ENCODE results near the gene DDX42. TPM values are rescaled to one million over a fixed set of nuclear protein-coding genes. Genes with fewer than 3 reads are reported as not detected.

The DDX42 gene
- total and polyA plus RNA-seq, 7 donors = 30.7 to 136 (median 82.0) TPM

DNA sequence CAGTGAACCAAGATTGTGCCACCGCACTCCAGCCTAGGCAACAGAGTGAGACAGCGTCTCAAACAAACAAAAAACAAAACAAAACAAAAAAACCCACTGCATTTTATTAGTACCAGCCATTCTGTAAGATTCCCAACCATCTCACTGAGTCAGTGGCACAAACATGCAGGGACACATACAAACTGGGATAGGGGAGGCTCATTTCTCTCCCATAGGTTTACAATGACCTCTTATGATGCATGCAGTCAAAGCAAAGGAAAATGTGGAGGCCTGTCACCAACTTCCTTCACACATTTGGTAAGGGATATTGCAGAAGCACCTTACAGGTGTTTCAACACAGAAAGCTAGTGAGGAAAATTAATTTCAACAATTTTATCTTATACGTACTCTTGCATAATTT, 19.9 kb upstream of the DDX42 start:
- Histone ChIP-seq H3K27me3 (no peaks in the 10 kb centered on the region), H3K36me3 (peaks cover 3 to 98% (median 39%) of the 10 kb centered on the region in 4 donors), H3K27ac (no peak overlapping the region), H3K4me1 (no peaks in the 10 kb centered on the region), H3K9me3 (no peaks in the 10 kb centered on the region), H3K4me3 (no peak overlapping the region)
- DNase-seq = no peak
- WGBS, 2 donors = 92 to 99% methylated on average over 3 of the region's 3 CpGs
- TF ChIP-seq POLR2A (IDR thresholded peaks at IDR 0.05) (no peak), EP300 (IDR thresholded peaks at IDR 0.05) (no peak), POLR2AphosphoS5 (IDR thresholded peaks at IDR 0.05) (no peak)
- TF ChIP-seq, protein P1, sequence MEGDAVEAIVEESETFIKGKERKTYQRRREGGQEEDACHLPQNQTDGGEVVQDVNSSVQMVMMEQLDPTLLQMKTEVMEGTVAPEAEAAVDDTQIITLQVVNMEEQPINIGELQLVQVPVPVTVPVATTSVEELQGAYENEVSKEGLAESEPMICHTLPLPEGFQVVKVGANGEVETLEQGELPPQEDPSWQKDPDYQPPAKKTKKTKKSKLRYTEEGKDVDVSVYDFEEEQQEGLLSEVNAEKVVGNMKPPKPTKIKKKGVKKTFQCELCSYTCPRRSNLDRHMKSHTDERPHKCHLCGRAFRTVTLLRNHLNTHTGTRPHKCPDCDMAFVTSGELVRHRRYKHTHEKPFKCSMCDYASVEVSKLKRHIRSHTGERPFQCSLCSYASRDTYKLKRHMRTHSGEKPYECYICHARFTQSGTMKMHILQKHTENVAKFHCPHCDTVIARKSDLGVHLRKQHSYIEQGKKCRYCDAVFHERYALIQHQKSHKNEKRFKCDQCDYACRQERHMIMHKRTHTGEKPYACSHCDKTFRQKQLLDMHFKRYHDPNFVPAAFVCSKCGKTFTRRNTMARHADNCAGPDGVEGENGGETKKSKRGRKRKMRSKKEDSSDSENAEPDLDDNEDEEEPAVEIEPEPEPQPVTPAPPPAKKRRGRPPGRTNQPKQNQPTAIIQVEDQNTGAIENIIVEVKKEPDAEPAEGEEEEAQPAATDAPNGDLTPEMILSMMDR (IDR thresholded peaks at IDR 0.05) = no peak
- intact Hi-C loops (cut with DNase I) = no loop called here

DNA sequence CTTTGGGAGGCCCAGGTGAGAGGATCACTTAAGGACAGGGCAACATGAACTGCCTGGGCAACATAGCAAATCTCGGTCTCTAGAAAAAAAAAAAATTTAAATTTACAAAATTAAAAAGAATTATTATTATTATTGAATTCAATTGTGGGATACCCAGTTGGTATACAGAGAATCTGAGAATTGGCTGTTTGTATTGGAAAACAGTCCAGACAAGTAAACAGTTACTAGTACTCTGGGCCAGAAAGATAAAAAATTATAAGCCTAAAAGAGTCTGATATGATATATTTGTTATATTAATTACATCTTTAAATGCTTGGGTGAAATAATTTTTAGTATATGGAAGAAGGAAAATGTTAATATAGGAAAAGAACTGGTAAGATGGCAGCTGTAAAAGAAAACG, 15.5 kb upstream of the DDX42 start:
- H3K36me3 ChIP-seq = peaks cover 8 to 94% (median 48%) of the 10 kb centered on the region in 4 donors
- no peak for TF ChIP-seq EP300 (IDR thresholded peaks at IDR 0.05)
- no peak for TF ChIP-seq POLR2A (IDR thresholded peaks at IDR 0.05)
- TF ChIP-seq POLR2AphosphoS5 (IDR thresholded peaks at IDR 0.05) = no peak
- TF ChIP-seq, protein P1 (IDR thresholded peaks at IDR 0.05) = no peak
- no peaks in the 10 kb centered on the region for H3K4me1 ChIP-seq
- H3K27ac ChIP-seq = no peak overlapping the region
- no peaks in the 10 kb centered on the region for H3K27me3 ChIP-seq
- 83 to 85% methylated on average over 2 of the region's 2 CpGs for WGBS, 2 donors
- no peaks in the 10 kb centered on the region for H3K9me3 ChIP-seq
- intact Hi-C loops (cut with DNase I) = no loop called here
- DNase-seq = no peak
- no peak overlapping the region for H3K4me3 ChIP-seq

DNA sequence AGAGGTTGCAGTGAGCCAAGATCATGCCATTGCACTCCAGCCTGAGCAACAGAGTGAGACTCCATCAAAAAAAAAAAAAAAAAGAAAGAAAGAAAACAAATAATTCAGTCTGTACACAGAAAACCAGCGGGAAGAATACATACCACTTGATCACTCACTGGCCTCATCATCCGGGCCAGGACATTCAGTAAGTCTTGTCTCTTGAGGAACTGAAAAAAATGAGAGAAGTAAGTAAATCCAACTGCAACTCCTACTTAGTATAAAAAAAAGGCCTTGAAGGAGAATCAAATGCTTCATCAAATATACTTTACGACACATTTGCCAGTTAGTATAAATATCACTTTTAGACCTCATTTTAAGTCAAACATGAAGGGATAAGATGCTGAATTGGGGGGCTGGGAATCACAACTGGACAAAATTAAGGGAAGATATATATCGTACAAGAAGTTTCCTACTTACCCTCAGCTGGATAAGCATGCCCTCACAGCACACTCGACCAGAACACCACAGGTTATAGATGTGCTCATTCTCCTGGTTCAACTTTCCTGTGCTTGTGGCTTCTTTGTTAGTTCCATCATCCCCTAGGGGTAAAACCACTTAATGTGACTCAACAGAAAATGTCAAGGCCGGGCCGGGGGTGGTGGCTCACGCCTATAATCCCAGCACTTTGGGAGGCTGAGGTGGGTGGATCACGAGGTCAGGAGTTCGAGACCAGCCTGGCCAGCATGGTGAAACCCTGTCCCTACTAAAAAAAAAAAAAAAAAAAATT, 13.0 kb upstream of the DDX42 start:
- no peak for DNase-seq
- Histone ChIP-seq H3K9me3 (no peaks in the 10 kb centered on the region), H3K4me3 (no peak overlapping the region), H3K4me1 (no peaks in the 10 kb centered on the region), H3K27ac (no peak overlapping the region), H3K27me3 (no peaks in the 10 kb centered on the region), H3K36me3 (peaks cover 9 to 92% (median 33%) of the 10 kb centered on the region in 4 donors)
- TF ChIP-seq POLR2A (IDR thresholded peaks at IDR 0.05) (no peak), POLR2AphosphoS5 (IDR thresholded peaks at IDR 0.05) (no peak), EP300 (IDR thresholded peaks at IDR 0.05) (no peak)
- TF ChIP-seq, protein P1 (IDR thresholded peaks at IDR 0.05) = no peak
- WGBS, 2 donors = 74 to 86% methylated on average over 10 of the region's 10 CpGs
- intact Hi-C loops (cut with DNase I) = no loop called here

DNA sequence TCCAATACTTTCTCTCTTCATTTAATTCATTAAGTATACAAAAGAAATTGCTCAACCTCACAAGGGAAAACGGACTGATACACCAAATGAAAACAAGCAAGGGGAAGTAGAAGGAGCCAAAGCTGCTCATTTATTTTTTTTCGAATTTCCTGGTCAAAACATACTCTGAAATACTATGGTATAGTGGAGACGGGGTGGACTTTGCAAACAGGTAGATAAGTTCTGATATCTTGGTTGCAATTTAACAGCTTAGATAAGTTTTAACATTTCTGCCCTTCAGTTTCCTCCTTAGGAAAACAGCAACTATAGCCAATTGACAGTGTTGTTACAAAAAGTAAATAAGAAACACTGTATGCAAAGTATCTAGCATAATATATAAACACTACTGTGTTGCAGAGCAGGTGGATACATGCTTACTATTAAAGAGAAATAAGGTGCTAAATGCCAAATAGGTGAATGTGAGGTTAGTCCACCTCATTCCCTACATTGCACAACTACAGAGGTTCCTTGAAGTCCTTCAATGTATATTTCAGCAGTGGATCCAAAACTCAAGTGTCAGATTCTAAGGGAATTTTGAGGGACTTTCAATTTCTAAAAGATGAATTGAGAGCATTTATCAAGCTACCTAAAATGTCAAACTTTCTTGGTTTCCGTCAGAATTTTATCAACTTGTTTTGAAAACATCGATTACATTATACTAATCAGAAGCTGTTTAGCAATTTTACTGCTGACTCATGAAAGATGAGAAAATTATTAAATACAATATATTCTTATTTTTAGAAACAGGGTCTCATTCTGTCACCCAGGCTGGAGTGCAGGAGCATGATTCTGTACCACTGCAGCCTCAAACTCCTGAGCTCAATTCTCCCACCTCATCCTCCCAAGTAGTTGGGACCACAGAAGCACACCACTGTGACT, 11.6 kb upstream of the DDX42 start:
- DNase-seq = no peak
- intact Hi-C loops (cut with DNase I) = no loop called here
- no peaks in the 10 kb centered on the region for H3K27me3 ChIP-seq
- no peak for TF ChIP-seq POLR2A (IDR thresholded peaks at IDR 0.05)
- no peak for TF ChIP-seq EP300 (IDR thresholded peaks at IDR 0.05)
- H3K4me1 ChIP-seq = no peaks in the 10 kb centered on the region
- no peaks in the 10 kb centered on the region for H3K9me3 ChIP-seq
- 33 to 66% methylated on average over 5 of the region's 5 CpGs for WGBS, 2 donors
- H3K27ac ChIP-seq = no peak overlapping the region
- peaks cover 9 to 79% (median 24%) of the 10 kb centered on the region in 4 donors for H3K36me3 ChIP-seq
- H3K4me3 ChIP-seq = no peak overlapping the region

DNA sequence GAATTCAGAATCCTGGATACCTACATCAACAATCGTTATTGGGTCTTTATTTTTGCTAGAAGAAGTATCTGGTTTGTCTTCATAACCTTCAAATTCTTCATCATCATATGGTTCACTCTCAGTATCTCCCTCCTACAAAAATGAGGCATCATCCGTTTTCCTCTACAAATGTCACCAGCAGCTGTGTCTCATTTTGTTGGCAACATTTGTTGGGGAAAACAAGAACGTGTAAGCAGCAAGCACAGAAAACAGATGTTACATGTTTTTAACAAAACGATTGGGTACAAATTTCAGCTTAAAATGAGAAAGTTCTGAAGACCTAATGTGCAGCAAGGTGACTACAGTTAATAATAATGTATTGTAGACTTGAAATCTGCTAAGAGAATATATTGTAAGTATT, 9.3 kb upstream of the DDX42 start:
- no peaks in the 10 kb centered on the region for H3K9me3 ChIP-seq
- no peak for DNase-seq
- peaks cover 9 to 61% (median 24%) of the 10 kb centered on the region in 4 donors for H3K36me3 ChIP-seq
- H3K27me3 ChIP-seq = no peaks in the 10 kb centered on the region
- H3K4me3 ChIP-seq = no peak overlapping the region
- peaks cover 0 to 3% (median 0%) of the 10 kb centered on the region in 4 donors for H3K4me1 ChIP-seq
- TF ChIP-seq POLR2AphosphoS5 (IDR thresholded peaks at IDR 0.05) (no peak), EP300 (IDR thresholded peaks at IDR 0.05) (no peak), POLR2A (IDR thresholded peaks at IDR 0.05) (no peak)
- TF ChIP-seq, protein P1 (IDR thresholded peaks at IDR 0.05) = no peak
- no peak overlapping the region for H3K27ac ChIP-seq
- intact Hi-C loops (cut with DNase I) = no loop called here
- WGBS, 2 donors = 76 to 79% methylated on average over 4 of the region's 4 CpGs
